Liver (tissue), 9 donors: ENCODE results near the gene BDKRB2. TPM values are rescaled to one million over a fixed set of nuclear protein-coding genes. Genes with fewer than 3 reads are reported as not detected.

Experiments
- DNase-seq: peaks from one replicate; pipeline ENCODE4 v3.0.0-alpha.2; 2017; ENCODE audit warnings: low spot score
- H3K27ac ChIP-seq, 2 donors: one replicate each; pipeline ENCODE4 v1.7.0; 2013; ENCODE audit warnings: inconsistent platforms in 2 of 2, low read length in 2 of 2, control low read depth in 1 of 2, low read depth in 1 of 2, mild to moderate bottlenecking in 1 of 2
- H3K27me3 ChIP-seq, 4 donors: one replicate each; pipeline versions ENCODE4 v1.6.1 to v1.7.0; 2013; ENCODE audit warnings: low read length in 3 of 4, inconsistent platforms in 1 of 4, mild to moderate bottlenecking in 1 of 4, moderate library complexity in 1 of 4; ENCODE audit not compliant: control insufficient read depth in 4 of 4, insufficient read depth in 4 of 4
- H3K36me3 ChIP-seq, 4 donors: one replicate each; pipeline versions ENCODE4 v1.6.1 to v1.7.0; 2013; ENCODE audit warnings: low read length in 3 of 4, mild to moderate bottlenecking in 3 of 4, low read depth in 1 of 4, moderate library complexity in 1 of 4; ENCODE audit not compliant: control insufficient read depth in 4 of 4, insufficient read depth in 3 of 4
- H3K4me1 ChIP-seq, 4 donors: one replicate each; pipeline versions ENCODE4 v1.6.1 to v1.7.0; 2013; ENCODE audit warnings: low read length in 3 of 4, mild to moderate bottlenecking in 3 of 4, moderate library complexity in 1 of 4; ENCODE audit not compliant: control insufficient read depth in 4 of 4, insufficient read depth in 4 of 4
- H3K4me3 ChIP-seq, 3 donors: one replicate each; pipeline versions ENCODE4 v1.6.1 to v1.7.0; 2013; ENCODE audit warnings: low read length in 3 of 3, control low read depth in 1 of 3, low read depth in 1 of 3, mild to moderate bottlenecking in 1 of 3
- H3K9ac ChIP-seq, 2 donors: one replicate each; pipeline ENCODE4 v1.7.0; 2013; ENCODE audit warnings: low read length in 2 of 2, mild to moderate bottlenecking in 2 of 2, moderate library complexity in 2 of 2, control low read depth in 1 of 2, low read depth in 1 of 2
- H3K9me3 ChIP-seq, 4 donors: one replicate each; pipeline versions ENCODE4 v1.6.1 to v1.7.0; 2013; ENCODE audit warnings: low read length in 3 of 4; ENCODE audit not compliant: control insufficient read depth in 4 of 4
- ATF3 ChIP-seq: IDR thresholded peaks from 2 replicates; pipeline ENCODE4 v1.6.1; 2016; ENCODE audit warnings: antibody characterized with exemption
- EGR1 ChIP-seq, 2 donors: IDR thresholded peaks; 2 replicates each; pipeline ENCODE4 v1.6.1; 2016 to 2018; ENCODE audit warnings: antibody characterized with exemption in 2 of 2, low read depth in 2 of 2
- FOXA1 ChIP-seq: IDR thresholded peaks from 2 replicates; pipeline ENCODE4 v1.6.1; 2016; ENCODE audit warnings: antibody characterized with exemption
- FOXA2 ChIP-seq: IDR thresholded peaks from 2 replicates; pipeline ENCODE4 v1.6.1; 2016; ENCODE audit warnings: antibody characterized with exemption
- GABPA ChIP-seq, 2 donors: IDR thresholded peaks in 1 of 2; conservative IDR thresholded peaks in 1 of 2; 2 replicates each; pipeline ENCODE4 v1.6.1; 2016; ENCODE audit warnings: antibody characterized with exemption in 2 of 2, mild to moderate bottlenecking in 1 of 2, moderate library complexity in 1 of 2
- HNF4A ChIP-seq, 2 donors: conservative IDR thresholded peaks; 2 replicates each; pipeline ENCODE4 v1.6.1; 2016; ENCODE audit warnings: antibody characterized with exemption in 2 of 2, mild to moderate bottlenecking in 2 of 2
- HNF4G ChIP-seq: IDR thresholded peaks from 2 replicates; pipeline ENCODE4 v1.6.1; 2016; ENCODE audit warnings: antibody characterized with exemption
- JUND ChIP-seq, 2 donors: IDR thresholded peaks; 2 replicates each; pipeline ENCODE4 v1.6.1; 2016; ENCODE audit warnings: antibody characterized with exemption in 2 of 2
- NR2F2 ChIP-seq: IDR thresholded peaks from 2 replicates; pipeline ENCODE4 v1.6.1; 2016; ENCODE audit warnings: antibody characterized with exemption
- RAD21 ChIP-seq, 2 donors: IDR thresholded peaks; 2 replicates each; pipeline ENCODE4 v1.6.1; 2016; ENCODE audit warnings: antibody characterized with exemption in 2 of 2, mild to moderate bottlenecking in 2 of 2
- REST ChIP-seq: IDR thresholded peaks from 2 replicates; pipeline ENCODE4 v1.6.1; 2016; ENCODE audit warnings: antibody characterized with exemption, mild to moderate bottlenecking
- RXRA ChIP-seq, 2 donors: IDR thresholded peaks; 2 replicates each; pipeline ENCODE4 v1.6.1; 2017 to 2018; ENCODE audit warnings: antibody characterized with exemption in 2 of 2, mild to moderate bottlenecking in 1 of 2
- SP1 ChIP-seq: IDR thresholded peaks from 2 replicates; pipeline ENCODE4 v1.6.1; 2018; ENCODE audit warnings: antibody characterized with exemption, mild to moderate bottlenecking
- TAF1 ChIP-seq: conservative IDR thresholded peaks from 2 replicates; pipeline ENCODE4 v1.6.1; 2016; ENCODE audit warnings: antibody characterized with exemption, mild to moderate bottlenecking
- YY1 ChIP-seq: IDR thresholded peaks from 2 replicates; pipeline ENCODE4 v1.6.1; 2016; ENCODE audit warnings: antibody characterized with exemption, mild to moderate bottlenecking
- ZBTB33 ChIP-seq: IDR thresholded peaks from 2 replicates; pipeline ENCODE4 v1.6.1; 2016; ENCODE audit warnings: antibody characterized with exemption
- WGBS: extraction: QIAGEN DNeasy Blood & Tissue Kit; methylation state at CpG from one replicate; pipeline ENCODE4 v1.1.7; 2013; 5-methylcytosine and 5-hydroxymethylcytosine counted together
- polyA plus RNA-seq, 2 donors: library from polyadenylated mRNA; stranded (reverse) in 1 of 2; unstranded in 1 of 2; fragments of 200-250 nt in 1 of 2; fragments of >200 nt in 1 of 2; fragmentation: Nextera tagmentation in 1 of 2; extraction: Ambion mirVana in 1 of 2; gene quantifications; one replicate each; pipeline versions ENCODE4 v1.2.1 to v1.2.3, GENCODE V29; 2013 to 2015
- total RNA-seq, 2 donors: library from RNA; depleted of rRNA; stranded (reverse); fragments of >200 nt; gene quantifications; one replicate each; pipeline ENCODE4 v1.2.3, GENCODE V29; 2014
- TF ChIP-seq, protein P1 (sequence below): fragments of 150-350 bp; IDR thresholded peaks from 2 replicates; pipeline ENCODE4 v1.5.1; 2017; ENCODE audit warnings: improper control_type of control experiment, low read depth, low read length; ENCODE audit not compliant: missing input control
- TF ChIP-seq, protein P2 (sequence below): IDR thresholded peaks from 2 replicates; pipeline ENCODE4 v1.6.1; 2016; ENCODE audit warnings: antibody characterized with exemption
- donor health status: healthy.
- donor health status: healthy.
- donor health status: healthy.
- donor health status: healthy.
- donor health status: healthy.

The BDKRB2 gene
- total and polyA plus RNA-seq, 4 donors = 0.10 to 0.25 (median 0.17) TPM

GRCh38 chr14:96217376-96217913 is 12.8 kb downstream of the BDKRB2 start (continued):
- TF ChIP-seq, protein P1, sequence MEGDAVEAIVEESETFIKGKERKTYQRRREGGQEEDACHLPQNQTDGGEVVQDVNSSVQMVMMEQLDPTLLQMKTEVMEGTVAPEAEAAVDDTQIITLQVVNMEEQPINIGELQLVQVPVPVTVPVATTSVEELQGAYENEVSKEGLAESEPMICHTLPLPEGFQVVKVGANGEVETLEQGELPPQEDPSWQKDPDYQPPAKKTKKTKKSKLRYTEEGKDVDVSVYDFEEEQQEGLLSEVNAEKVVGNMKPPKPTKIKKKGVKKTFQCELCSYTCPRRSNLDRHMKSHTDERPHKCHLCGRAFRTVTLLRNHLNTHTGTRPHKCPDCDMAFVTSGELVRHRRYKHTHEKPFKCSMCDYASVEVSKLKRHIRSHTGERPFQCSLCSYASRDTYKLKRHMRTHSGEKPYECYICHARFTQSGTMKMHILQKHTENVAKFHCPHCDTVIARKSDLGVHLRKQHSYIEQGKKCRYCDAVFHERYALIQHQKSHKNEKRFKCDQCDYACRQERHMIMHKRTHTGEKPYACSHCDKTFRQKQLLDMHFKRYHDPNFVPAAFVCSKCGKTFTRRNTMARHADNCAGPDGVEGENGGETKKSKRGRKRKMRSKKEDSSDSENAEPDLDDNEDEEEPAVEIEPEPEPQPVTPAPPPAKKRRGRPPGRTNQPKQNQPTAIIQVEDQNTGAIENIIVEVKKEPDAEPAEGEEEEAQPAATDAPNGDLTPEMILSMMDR = no peak
- TF ChIP-seq EGR1 (IDR thresholded peaks at IDR 0.05; ENCODE audit: low read depth in 2 of 2) (no peak), FOXA2 (no peak), ATF3 (no peak), TAF1 (no peak), NR2F2 (no peak)

GRCh38 chr14:96221109-96221650 is 16.5 kb downstream of the BDKRB2 start:
- Histone ChIP-seq H3K36me3 (no peaks in the 10 kb centered on the region), H3K4me3 (no peak overlapping the region), H3K9ac (no peak overlapping the region), H3K9me3 (no peaks in the 10 kb centered on the region), H3K27ac (no peak overlapping the region), H3K4me1 (no peaks in the 10 kb centered on the region), H3K27me3 (peaks cover 0 to 4% (median 3%) of the 10 kb centered on the region in 4 donors)
- DNase-seq = no peak
- TF ChIP-seq RXRA (IDR thresholded peaks at IDR 0.05) (no peak), FOXA1 (no peak), HNF4G (no peak), YY1 (no peak), TAF1 (no peak), JUND (IDR thresholded peaks at IDR 0.05) (no peak), FOXA2 (no peak), ATF3 (no peak), HNF4A (conservative IDR thresholded peaks at IDR 0.05) (no peak), GABPA (IDR thresholded peaks at IDR 0.05 in 1 of 2, conservative IDR thresholded peaks at IDR 0.05 in 1 of 2) (no peak), EGR1 (IDR thresholded peaks at IDR 0.05; ENCODE audit: low read depth in 2 of 2) (no peak), REST (no peak), NR2F2 (no peak), RAD21 (IDR thresholded peaks at IDR 0.05) (no peak), SP1 (no peak), ZBTB33 (no peak)
- TF ChIP-seq, protein P1 = no peak
- TF ChIP-seq, protein P2, sequence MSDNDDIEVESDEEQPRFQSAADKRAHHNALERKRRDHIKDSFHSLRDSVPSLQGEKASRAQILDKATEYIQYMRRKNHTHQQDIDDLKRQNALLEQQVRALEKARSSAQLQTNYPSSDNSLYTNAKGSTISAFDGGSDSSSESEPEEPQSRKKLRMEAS = no peak
- 74% methylated on average over 7 of the region's 7 CpGs for WGBS
